H1 (cell line): ENCODE data around the gene KCNJ16. TPM values are rescaled to one million over a fixed set of nuclear protein-coding genes. Genes with fewer than 3 reads are reported as not detected.

Experiments used
- CEBPB ChIP-seq: IDR thresholded peaks from 2 replicates; pipeline ENCODE4 v1.6.1; 2012; ENCODE audit warnings: low read depth, low read length
- CHD2 ChIP-seq: IDR thresholded peaks from 2 replicates; pipeline ENCODE4 v1.6.1; 2012; ENCODE audit warnings: low read length, improper control_type of control experiment
- CHD7 ChIP-seq: fragments of 300-600 bp; sonication (generic); IDR thresholded peaks from 2 replicates; pipeline ENCODE4 v1.7.1; 2012; ENCODE audit warnings: low read length, moderate library complexity, mild to moderate bottlenecking, inconsistent platforms; ENCODE audit not compliant: insufficient replicate concordance
- EP300 ChIP-seq, 2 experiments: IDR thresholded peaks; 1 replicate in 1 of 2; 2 replicates in 1 of 2; pipeline ENCODE4 v1.6.1; 2011 to 2012; ENCODE audit warnings: low read depth in 2 of 2, low read length in 2 of 2, mild to moderate bottlenecking in 2 of 2, borderline replicate concordance in 1 of 2, inconsistent platforms in 1 of 2, moderate library complexity in 1 of 2
- EZH2 ChIP-seq: fragments of 200-600 bp; sonication (generic); IDR thresholded peaks from 2 replicates; pipeline ENCODE4 v1.7.1; 2012; ENCODE audit warnings: low read depth, mild to moderate bottlenecking, moderate library complexity, low read length, inconsistent platforms; ENCODE audit not compliant: severe bottlenecking
- NRF1 ChIP-seq: IDR thresholded peaks from 2 replicates; pipeline ENCODE4 v1.6.1; 2011; ENCODE audit warnings: mild to moderate bottlenecking, low read depth, low read length, improper control_type of control experiment
- POLR2AphosphoS5 ChIP-seq: IDR thresholded peaks from 2 replicates; pipeline ENCODE4 v1.6.1; 2011; ENCODE audit warnings: low read depth, low read length
- RBBP5 ChIP-seq: IDR thresholded peaks from 2 replicates; pipeline ENCODE4 v1.7.1; 2012; ENCODE audit warnings: low read depth, mild to moderate bottlenecking, inconsistent platforms, low read length, moderate library complexity, borderline replicate concordance
- RNF2 ChIP-seq: fragments of 200-900, 300-1000 bp; sonication (generic); IDR thresholded peaks from 2 replicates; pipeline ENCODE4 v1.7.1; 2016; ENCODE audit warnings: borderline replicate concordance, low read depth, mild to moderate bottlenecking, antibody characterized with exemption, low read length; ENCODE audit not compliant: poor library complexity, severe bottlenecking; ENCODE audit errors: missing control alignments
- SAP30 ChIP-seq: fragments of 300-600 bp; sonication (generic); IDR thresholded peaks from 2 replicates; pipeline ENCODE4 v1.7.1; 2012; ENCODE audit warnings: low read length, moderate library complexity, mild to moderate bottlenecking, inconsistent platforms; ENCODE audit not compliant: insufficient read depth, insufficient replicate concordance
- SP1 ChIP-seq: IDR thresholded peaks from 2 replicates; pipeline ENCODE4 v1.6.1; 2011; ENCODE audit warnings: low read depth, low read length
- SRF ChIP-seq: IDR thresholded peaks from 2 replicates; pipeline ENCODE4 v1.6.1; 2011; ENCODE audit warnings: mild to moderate bottlenecking, low read depth, low read length, moderate library complexity
- polyA plus RNA-seq, 7 experiments: library from polyadenylated mRNA; depleted of rRNA in 3 of 7; stranded (reverse) in 5 of 7; unstranded in 2 of 7; fragments of >200 nt in 5 of 7; fragments of 200-250 nt in 2 of 7; gene quantifications; 1 replicate in 5 of 7; 2 replicates in 1 of 7; 4 replicates in 1 of 7; pipeline versions ENCODE4 v1.2.1 to v1.2.3, GENCODE V29; 2011 to 2013; ENCODE audit warnings: missing spikeins in 2 of 7, mixed read lengths in 2 of 7
- total RNA-seq: library from RNA; stranded (reverse); fragmentation: NEBNext Ultra II Directional; extraction: Animal tissue kit (Norgen Biotek cat#: 25700); gene quantifications from 2 replicates; pipeline ENCODE4 v1.2.1, GENCODE V29; 2021

The KCNJ16 gene
- total and polyA plus RNA-seq, 2 of the 8 experiments (the other 6 are each of a cell fraction or from before 2014, with no cell fraction given): not detected

- TF ChIP-seq CHD7: no peak
- no peak for TF ChIP-seq RNF2
- TF ChIP-seq EP300 (IDR thresholded peaks at IDR 0.05; ENCODE audit: borderline replicate concordance in 1 of 2, low read depth in 2 of 2, low read length in 2 of 2): no peak
- TF ChIP-seq SP1: no peak
- no peak for TF ChIP-seq CEBPB
- TF ChIP-seq SAP30: no peak
- no peak for TF ChIP-seq NRF1
- no peak for TF ChIP-seq POLR2AphosphoS5
- TF ChIP-seq RBBP5: no peak
- TF ChIP-seq SRF: no peak
- no peak for TF ChIP-seq EZH2
- TF ChIP-seq CHD2: no peak
Observed at GRCh38 chr17:70028397-70028796, 46.6 kb upstream of the KCNJ16 start (continued).
